H1 (cell line): ENCODE results near the gene RGS13. TPM values are rescaled to one million over a fixed set of nuclear protein-coding genes. Genes with fewer than 3 reads are reported as not detected.

Source experiments
- POLR2AphosphoS5 ChIP-seq: IDR thresholded peaks from 2 replicates; pipeline ENCODE4 v1.6.1; 2011; ENCODE audit warnings: low read depth, low read length
- RNF2 ChIP-seq: fragments of 200-900, 300-1000 bp; sonication (generic); IDR thresholded peaks from 2 replicates; pipeline ENCODE4 v1.7.1; 2016; ENCODE audit warnings: borderline replicate concordance, low read depth, mild to moderate bottlenecking, antibody characterized with exemption, low read length; ENCODE audit not compliant: poor library complexity, severe bottlenecking; ENCODE audit errors: missing control alignments
- polyA plus RNA-seq, 7 experiments: library from polyadenylated mRNA; depleted of rRNA in 3 of 7; stranded (reverse) in 5 of 7; unstranded in 2 of 7; fragments of >200 nt in 5 of 7; fragments of 200-250 nt in 2 of 7; gene quantifications; 1 replicate in 5 of 7; 2 replicates in 1 of 7; 4 replicates in 1 of 7; pipeline versions ENCODE4 v1.2.1 to v1.2.3, GENCODE V29; 2011 to 2013; ENCODE audit warnings: missing spikeins in 2 of 7, mixed read lengths in 2 of 7
- total RNA-seq: library from RNA; stranded (reverse); fragmentation: NEBNext Ultra II Directional; extraction: Animal tissue kit (Norgen Biotek cat#: 25700); gene quantifications from 2 replicates; pipeline ENCODE4 v1.2.1, GENCODE V29; 2021

The RGS13 gene
- total and polyA plus RNA-seq, 2 of the 8 experiments (the other 6 are each of a cell fraction or from before 2014, with no cell fraction given), result not detected

- TF ChIP-seq POLR2AphosphoS5 (no peak), RNF2 (no peak)
Observed at GRCh38 chr1:192627901-192628300, 8.0 kb upstream of the RGS13 start (continued).
